ENCODE results near the gene C19orf38.

Gene C19orf38, protein sequence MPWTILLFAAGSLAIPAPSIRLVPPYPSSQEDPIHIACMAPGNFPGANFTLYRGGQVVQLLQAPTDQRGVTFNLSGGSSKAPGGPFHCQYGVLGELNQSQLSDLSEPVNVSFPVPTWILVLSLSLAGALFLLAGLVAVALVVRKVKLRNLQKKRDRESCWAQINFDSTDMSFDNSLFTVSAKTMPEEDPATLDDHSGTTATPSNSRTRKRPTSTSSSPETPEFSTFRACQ

DNA sequence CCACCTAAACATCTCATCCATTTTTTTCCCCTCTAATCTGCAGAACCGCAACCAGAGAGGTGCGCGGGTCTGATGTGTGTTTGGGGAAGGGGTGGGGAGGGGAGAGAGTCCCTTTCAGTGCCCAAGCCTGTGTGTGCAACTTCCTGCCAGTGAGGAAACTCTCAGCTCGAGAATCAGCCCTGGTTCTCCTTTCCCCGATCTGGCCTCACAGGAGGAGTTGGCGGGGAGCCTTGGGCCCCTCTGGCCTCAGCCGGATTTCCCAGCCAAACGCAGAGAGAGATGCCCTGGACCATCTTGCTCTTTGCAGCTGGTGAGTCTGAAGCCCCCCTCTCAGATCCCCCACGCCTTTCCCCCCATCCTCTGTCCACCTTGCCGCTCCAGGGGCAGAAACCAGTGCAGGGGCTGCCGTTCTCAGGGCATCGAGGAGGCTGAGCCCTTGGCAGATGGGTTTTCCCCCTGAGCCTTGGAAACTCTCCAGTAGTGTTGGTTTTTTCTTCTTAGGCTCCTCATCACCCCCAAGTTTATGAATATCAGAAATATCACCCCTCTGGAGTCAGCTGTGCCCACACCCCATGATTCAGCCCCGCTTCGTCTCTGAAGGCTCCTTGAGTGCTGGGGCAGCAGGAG, at the start of gene C19orf38:
Gene C19orf38 (plus strand): TSS at position 186 of the 627 bp plus-strand sequence. CDS start 94 bp downstream, at position 280.
- DNase-seq, result peak; percentile 81

DNA sequence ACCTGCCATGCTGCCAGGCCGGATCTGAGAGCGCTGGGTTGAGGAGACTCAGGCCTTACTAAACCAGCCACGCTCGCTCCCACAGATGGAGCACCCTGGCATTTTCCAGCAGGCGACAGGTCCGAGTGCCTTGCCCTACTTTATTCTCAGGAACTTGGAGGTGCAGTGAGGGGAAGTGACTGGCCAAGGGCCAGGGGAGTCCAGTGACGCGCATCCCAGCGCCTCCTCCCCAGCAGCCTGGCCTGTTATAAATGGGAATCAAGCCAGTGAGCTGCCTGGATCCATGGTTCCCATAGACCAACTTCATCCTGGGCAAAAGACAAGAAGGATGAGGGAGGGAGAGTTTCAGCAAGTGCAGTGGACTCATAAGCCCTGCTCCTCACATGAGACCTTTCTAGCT, 47.7 kb upstream of the C19orf38 start:
- no peak for DNase-seq

- no peak for DNase-seq
Observed at GRCh38 chr19:10802479-10802878, 45.7 kb upstream of the C19orf38 start.

DNA sequence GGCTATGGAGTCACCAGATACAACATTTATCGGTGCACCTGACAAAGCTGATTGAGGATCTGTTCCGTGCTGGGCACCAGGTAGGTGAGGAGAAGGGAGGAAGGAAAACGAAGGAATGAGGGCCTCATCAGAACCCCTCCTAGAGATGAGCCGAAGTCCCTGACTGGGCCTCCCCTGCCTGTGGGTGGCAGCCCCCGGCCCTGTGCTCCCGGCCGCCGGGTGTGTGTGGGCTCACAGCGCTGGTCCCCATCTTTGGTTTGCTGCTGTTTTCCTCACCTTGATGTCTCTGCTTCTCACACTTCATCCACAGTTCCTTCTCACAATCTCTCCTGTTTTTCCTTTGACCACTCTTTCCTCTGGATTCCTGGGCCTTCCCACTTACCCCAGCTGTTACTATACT, 45.0 kb upstream of the C19orf38 start:
- DNase-seq, result no peak

DNA sequence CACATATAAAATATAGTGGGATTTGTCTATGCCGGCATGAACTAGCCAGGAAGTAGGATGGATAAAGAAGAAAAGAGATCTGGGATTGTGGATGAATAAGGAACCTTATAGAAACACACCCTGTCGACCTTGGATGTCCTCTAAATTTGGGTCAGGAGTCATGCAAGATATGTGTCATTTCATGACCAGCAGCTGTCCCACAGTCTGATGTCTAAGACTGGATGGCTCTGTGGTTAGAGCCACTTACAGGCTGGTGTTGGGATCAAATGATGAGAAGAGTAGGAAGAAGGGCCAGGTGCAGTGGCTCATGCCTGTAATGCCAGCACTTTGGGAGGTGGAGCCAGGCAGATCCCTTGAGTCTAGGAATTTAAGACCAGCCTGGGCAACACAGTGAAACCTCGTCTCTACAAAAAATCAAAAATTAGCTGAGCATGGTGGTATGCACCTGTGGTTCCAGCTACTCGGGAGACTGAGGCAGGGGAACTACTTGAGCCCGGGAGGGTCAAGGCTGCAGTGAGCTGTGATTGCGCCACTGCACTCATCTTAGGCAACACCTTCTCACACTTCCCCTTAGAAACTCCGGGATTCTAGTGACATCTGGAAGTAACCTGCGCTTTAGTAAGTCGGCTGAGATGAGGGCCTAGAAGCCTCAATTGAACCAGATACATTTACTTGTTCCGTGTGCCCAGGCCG, 43.0 kb upstream of the C19orf38 start:
- DNase-seq, result no peak

DNA sequence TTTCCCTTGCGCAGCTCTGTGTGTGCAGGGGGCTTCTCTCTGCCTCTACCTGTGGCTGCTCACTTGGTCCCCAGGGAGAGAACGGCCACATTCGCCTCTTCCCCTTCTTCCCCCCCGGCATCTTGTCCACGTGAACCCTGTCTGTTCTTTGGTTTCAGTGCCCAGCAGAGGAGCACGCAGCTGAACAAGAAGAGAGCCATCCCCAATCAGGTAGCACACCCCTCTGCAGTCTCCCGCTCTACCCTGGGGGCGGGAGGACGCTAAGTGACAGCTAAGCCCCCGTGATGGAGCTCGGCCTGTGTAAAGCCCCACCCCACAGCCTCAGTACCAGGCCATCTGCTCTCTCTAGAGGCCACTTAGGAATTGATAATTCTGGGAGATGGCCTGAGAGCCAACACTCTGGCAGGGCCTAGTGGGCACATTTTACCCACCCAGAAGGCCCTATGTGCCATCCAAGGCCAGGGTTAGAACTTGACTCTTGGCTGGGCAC, 42.4 kb upstream of the C19orf38 start:
- DNase-seq, result no peak

DNA sequence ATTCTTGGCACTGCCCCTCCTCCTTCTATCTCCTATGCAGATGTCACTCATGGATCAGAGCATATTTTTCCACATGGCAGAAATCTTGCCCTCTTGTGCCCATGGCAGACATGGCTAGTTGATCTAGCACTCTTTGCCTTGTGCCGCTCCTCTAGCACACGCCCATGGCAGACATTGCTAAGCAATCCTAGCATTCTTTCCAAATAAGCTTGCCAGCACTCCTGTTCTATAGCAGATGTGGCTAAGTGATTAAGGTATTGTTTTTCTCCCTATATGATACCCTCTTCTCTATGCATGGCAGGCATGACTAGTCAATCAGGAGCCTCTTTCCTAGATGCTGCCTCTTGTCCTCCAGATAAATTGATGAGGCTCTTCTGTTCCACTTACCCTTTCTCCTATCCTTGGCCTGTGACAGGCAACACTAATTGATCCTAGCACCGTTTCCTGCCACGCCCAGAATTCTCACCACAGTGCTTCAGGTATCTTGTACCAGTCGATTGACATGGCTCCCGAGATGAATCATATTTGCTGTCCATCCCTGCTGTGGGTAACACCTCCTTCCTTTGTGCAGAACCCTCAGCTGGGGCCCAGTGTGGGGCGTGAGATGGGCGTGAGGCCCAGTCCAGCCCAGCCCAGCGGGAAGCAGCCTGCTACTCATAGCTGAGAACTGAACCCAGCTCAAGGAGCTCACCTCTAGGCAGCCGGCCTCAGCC, 39.1 kb upstream of the C19orf38 start:
- DNase-seq, result no peak

- no peak for DNase-seq
Observed at GRCh38 chr19:10809651-10810285, 38.4 kb upstream of the C19orf38 start.

- DNase-seq, result no peak
Observed at GRCh38 chr19:10811391-10812111, 36.7 kb upstream of the C19orf38 start.

GRCh38 chr19:10812196-10812595, 36.0 kb upstream of the C19orf38 start:
- DNase-seq, result no peak

DNA sequence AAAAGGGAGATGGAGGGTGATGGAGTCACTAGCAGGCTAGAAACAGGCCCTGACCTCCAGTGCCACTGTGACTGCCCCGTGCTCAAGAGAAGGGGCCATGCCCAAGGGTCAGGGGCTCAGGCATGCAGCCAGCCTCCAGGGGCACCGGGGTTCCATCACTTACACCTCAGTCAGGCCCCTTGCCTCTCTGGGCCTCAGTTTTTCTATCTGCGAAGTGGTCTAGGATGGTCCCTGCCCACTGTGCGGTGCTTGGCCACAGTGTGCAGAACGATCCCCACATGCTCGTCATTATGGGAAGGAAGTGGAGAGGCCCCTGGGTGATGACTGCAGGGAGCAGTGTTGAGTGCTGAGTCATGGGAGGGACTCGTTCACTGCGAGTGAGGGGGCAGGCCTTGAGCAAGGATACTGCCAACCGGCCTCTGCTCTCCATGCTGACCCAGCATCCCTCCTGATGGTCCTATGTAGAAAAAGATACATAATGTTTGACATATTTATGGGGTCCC, 35.3 kb upstream of the C19orf38 start:
- no peak for DNase-seq

DNA sequence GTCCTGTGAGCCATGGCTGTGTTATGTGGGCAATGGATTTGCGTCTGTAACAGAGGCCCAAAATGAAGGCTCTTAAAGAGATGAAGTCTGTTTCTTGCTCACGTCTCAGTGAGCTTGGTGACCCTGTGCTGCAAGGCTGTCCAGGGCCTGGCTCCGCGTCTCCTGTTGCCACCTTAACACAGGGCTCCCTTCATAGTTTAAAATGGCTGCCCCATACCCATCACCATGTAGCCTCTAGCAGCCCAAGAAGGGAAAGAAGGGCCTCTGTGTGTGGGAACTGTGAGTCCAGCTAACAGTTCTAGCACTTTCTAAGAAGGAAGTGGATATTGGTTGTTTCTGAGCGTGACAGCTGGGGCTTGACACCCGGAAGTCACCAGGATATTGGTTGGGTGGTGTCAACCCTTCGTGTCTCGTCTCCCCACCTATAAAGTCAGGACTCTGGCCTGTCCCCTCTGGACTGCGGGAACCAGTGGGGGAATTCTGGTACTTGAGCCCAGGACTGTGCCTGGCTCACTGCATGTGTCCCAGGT, 33.1 kb upstream of the C19orf38 start:
- no peak for DNase-seq

- DNase-seq, result no peak
Observed at GRCh38 chr19:10815969-10816644, 32.1 kb upstream of the C19orf38 start.

DNA sequence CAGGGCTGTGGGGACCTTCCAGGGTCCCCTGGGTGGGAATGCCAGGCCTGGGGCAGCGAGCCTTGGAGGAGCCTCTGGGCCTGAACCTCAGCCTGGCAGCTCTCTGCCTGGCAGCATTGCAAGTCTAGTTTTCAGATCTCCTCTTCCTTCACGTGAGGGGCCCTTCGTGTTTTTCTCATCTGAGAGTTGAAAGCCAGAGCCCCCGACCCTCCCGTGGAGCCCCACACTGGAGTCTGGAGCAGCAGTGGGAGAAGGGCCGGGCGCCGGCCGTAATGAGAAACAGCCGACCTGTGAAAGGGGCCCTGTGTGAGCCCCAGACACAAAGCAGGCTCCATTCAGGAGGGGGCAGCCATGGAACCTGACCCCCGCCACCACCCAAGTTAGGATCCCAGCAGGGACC, 31.5 kb upstream of the C19orf38 start:
- no peak for DNase-seq

- peak; percentile 92 for DNase-seq
Observed at GRCh38 chr19:10817291-10818038, 30.8 kb upstream of the C19orf38 start.

DNA sequence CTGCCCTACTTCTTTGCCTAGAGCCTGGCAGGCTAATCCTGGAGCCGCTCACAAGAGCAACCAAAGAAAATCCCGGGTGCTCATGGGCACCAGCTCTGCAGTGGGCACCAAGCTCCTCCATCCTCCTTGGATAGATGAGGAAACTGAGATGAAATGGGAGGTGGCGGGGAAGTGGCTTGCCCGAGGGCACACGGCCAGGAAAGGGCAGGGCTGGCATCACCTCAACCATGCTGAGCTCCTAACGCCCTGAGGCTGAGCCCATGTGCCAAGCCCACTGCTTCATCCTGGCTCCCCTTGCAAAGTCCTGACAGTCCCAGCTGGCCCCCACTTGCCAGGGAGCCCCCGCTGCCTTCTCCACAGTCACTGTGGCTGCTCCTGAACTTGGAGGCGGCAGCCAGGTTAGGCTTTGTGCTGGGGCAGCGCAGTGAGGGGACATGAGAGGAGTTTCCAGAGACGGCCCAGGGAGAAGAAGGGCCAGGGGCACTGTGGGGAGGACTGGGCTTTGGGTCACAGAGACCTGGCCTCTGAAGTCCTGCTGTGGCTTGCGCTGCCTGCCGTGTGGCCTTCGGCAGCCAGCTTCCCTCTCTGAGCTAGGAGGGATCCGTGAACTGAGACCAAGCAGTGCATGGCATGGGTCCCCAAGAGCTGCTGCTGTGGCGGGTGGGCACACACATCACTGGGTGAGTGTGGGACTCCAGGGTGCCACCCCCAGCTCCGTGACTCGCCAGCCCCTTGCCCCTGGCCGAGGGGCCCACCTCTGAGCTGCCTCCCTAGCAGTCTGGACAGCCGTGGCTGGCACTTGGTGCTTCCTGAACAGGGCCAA, 29.7 kb upstream of the C19orf38 start:
- no peak for DNase-seq

- DNase-seq, result no peak
Observed at GRCh38 chr19:10819124-10820060, 28.8 kb upstream of the C19orf38 start.

DNA sequence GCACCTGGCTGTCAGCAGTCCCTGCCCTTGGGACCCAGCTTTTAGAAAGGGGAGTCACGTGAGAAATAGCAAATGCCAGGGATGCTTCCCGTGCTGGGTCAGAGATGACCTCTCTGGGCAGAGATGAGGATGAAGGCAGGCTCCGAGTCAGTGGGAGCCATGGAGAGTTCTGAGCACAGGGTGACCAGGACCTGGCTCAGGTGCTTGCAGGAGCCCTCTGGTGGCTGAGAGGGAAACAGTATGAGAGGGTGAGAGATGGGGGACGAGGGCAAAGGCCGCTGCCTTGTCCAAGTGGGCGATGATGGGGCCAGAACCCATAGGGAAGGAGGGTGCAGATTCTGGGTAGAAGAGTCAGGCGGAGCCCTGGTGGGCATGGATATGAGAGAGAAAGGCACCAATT, 28.0 kb upstream of the C19orf38 start:
- no peak for DNase-seq

All from left hindlimb (tissue), 1 donor.